CD4-positive, alpha-beta T cell treated with Interleukin-6 at 100 ng/mL for 8 hours (primary cell): ENCODE results near the gene SLC25A13.
A peak's percentile ranks its signal among the peaks of the same experiment; 100 is the strongest.
"Not testable (repeated sequence)": the region's sequence is repeated elsewhere in the genome, so short reads cannot be mapped to it uniquely, and the experiment has no call there.

Experiments
- DNase-seq: peaks from one replicate; pipeline ENCODE4 v3.0.0-alpha.2; 2020; ENCODE audit warnings: mixed read lengths, low spot score

SLC25A13 gene, protein sequence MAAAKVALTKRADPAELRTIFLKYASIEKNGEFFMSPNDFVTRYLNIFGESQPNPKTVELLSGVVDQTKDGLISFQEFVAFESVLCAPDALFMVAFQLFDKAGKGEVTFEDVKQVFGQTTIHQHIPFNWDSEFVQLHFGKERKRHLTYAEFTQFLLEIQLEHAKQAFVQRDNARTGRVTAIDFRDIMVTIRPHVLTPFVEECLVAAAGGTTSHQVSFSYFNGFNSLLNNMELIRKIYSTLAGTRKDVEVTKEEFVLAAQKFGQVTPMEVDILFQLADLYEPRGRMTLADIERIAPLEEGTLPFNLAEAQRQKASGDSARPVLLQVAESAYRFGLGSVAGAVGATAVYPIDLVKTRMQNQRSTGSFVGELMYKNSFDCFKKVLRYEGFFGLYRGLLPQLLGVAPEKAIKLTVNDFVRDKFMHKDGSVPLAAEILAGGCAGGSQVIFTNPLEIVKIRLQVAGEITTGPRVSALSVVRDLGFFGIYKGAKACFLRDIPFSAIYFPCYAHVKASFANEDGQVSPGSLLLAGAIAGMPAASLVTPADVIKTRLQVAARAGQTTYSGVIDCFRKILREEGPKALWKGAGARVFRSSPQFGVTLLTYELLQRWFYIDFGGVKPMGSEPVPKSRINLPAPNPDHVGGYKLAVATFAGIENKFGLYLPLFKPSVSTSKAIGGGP

DNA sequence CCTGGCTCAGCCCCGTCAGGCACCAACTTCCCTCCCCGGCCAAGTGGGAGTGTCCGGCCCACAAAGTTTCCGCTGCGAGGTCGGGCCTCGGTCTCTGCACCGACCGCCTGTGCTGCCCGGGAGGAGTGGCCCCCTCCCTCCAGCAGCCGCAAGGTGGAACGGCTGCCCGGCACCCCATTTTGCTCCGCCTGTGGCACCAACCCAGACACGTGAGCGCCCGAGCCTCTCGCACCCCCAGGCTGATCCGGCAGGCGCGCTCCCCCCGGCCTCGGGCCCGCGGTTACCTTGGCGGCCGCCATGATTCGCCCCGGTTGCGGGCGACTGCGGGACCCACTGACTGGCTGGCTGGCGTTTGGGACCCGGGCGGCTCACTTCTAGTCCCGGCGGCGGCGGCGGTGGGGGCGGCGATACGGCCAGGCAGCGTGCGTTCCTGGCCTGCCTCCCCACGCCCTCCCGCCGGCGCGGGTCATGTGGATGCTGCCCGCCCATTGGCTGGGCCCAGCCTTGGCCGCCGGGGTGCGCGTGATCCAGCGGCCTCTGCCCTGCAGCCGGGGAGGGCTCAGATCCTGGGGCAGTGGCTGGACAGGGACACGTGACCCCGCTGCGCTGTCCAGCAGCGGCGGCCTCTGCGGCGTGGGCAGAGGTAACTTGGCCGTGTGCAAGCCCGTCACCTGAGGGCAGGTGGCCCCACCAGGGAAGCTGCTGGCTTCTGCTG is at the start of gene SLC25A13:
TSS of gene SLC25A13 (minus strand) at position 441 of the 715 bp plus-strand sequence. CDS start at position 299, 142 bp downstream.
- DNase-seq = peak; percentile 38

DNA sequence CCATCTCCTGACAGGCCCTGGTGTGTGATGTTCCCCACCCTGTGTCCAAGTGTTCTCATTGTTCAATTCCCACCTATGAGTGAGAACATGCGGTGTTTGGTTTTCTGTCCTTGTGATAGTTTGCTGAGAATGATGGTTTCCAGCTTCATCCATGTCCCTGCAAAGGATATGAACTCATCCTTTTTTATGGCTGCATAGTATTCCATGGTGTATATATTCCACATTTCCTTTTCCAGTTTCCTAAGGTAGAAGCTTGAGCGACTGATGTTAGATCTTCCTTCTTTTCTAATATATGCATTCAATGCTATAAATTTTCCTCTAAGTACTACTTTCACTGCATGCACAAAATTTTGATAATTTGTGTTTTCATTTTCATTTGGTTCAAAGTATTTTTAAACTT is 44.0 kb upstream of the SLC25A13 start:
- DNase-seq = not testable (repeated sequence)

DNA sequence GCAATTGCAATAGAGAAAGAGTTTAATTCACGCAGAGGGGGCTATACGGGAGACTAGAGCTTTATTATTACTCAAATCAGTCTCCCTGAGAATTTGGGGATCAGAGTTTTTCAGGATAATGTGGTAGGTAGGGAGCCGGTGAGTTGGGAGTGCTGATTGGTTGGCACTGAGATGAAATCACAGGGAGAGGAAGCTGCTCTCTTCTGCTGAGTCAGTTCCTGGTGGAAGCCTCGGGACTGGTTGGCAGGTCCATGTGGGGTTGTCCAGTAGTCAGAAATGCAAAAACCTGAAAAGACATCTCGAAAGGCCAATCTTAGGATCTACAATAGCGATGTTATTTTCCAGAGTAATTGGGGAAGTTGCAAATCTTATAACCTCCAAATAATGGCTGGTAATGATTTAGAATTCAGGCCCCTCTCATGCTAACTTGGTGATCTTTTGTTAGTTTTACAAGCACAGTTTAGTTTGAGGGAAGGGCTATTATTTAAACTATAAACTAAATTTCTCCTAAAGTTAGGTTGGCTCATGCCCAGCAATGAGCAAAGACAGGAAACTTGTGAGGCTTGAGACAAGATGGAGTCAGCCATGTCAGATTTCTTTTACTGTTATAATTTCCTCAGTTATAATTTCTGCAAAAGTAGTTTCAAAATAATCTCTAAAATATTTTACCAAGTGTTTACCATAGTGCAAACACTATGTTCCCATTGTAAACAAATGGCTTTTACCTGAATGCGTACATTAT is 39.4 kb upstream of the SLC25A13 start:
- DNase-seq = no peak

DNA sequence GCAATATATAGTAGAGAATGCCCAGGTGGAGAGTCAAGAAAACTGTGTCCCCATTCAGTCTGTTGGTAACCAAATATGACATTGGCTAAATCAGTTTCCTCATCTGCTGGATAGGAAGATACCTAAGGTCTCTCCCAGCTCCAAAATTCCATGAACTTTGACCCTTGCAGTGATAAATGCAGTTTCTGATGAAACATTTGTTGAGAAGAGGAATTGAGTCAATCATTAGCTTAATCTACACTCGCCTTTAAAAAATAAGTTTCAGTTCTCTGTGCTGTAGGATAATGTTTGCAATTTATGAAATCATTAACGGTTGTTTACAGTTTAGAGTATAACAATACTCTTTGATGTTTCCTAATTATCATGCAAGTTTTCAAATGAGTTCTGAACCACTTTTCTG is 38.0 kb upstream of the SLC25A13 start:
- no peak for DNase-seq

DNA sequence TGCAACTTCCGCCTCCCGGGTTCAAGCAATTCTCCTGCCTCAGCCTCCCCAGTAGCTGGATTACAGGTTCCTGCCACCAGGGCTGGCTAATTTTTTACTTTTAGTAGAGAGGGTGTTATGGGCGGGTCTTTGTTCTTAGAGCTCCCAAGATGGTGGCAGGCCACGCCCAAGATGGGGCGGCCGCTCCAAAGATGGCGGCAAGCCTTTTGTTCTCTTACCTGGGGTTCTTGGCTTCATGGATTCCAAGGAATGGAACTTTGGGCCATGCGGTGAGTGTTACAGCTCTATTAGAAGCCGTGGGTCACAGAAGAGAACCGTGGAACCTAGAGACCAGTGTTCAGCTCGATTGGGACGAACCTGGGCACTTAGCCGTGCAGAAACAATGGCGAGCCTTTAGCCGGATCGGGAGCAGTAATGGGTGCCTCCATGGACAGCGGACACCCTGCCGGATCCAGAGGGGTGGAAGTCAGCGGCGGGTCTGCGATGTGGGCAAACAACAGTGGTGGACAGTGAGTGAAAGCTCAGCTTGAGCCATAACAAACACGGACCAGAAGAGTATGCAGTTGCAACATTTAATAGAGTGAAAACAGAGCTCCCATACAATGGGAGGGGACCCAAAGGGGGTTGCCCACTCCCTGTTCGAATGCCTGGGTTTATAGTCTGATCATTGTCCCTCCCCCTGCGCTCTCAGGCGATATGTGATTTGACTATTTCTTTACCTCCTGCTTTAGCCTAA is 36.5 kb upstream of the SLC25A13 start:
- not testable (repeated sequence) for DNase-seq

DNA sequence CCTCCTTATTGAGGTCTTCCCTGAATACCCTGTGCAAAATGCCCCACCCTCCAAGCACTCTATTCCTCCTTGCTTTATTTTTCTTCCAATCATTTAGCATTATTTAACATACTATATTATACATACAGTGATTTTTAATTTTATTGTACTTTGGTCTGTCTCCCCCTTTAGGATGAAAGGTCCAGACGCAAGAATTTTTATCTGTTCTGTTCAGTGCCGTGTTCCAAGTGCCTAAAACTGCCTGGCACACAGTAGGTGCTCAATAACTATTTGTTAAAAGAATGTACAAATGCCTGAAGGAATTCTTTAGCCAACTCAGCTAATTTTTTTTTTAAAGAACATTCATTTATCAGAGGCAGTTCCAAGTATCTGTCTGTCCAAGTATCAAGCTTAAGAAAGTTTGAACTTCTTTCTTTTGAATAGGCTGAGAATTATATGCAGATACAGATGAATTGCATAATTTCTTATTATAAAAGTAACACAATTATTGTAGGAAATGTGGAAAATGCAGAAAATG is 34.1 kb upstream of the SLC25A13 start:
- DNase-seq = no peak

DNA sequence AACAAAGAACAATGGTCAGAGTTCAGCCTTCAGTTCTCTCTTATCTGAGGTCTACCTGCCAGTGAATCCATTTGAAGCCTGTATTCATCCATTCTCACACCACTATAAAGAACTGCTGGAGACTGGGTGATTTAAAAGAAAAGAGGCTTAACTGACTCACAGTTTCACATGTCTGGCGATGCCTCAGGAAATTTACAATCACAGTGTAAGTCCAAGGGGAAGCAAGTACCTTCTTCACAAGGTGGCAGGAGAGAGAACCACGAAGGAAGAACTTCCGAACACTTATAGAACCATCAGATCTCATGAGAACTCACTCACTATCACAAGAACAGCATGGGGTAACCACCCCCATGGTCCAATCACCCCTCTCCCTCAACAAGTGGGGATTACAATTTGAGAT is 33.0 kb upstream of the SLC25A13 start:
- no peak for DNase-seq

DNA sequence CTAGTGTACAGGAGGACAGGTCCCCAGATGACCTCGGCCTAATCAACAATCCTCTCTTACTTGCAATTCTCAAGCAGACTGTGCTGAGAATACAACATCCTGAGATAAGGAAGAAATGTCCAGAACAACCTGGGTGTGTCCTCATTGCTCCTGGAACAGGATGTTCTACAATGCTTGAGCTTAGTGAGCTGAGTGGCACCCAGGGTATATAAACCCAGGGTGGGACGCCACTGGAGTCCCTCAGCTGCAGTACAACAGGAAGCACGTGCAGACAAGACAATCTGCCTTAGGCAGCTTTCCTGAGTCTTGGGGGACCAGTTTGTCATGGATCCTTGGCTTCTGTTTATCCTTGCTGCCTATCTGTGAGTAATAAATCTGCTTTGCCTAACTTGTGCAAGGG is 27.7 kb upstream of the SLC25A13 start:
- DNase-seq = no peak

DNA sequence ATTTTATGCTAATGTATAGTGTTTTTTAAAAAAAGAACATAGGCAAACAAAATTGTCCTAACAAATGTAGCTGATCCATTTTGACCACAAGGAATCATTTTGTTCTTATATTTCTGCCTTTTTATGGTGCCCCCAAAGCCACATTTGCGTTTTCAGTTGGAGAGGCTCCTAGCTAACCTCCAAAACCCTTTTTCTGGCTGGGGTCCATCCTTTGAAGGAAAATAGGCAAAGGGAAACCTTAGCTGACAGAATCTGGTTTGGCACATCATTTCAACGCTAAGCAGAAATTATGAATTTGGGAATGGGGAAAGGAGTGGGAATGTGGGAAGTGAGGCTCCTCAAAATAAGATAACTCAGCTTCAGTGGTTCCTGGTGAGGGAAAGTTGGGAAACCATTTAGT is 25.6 kb upstream of the SLC25A13 start:
- no peak for DNase-seq

DNA sequence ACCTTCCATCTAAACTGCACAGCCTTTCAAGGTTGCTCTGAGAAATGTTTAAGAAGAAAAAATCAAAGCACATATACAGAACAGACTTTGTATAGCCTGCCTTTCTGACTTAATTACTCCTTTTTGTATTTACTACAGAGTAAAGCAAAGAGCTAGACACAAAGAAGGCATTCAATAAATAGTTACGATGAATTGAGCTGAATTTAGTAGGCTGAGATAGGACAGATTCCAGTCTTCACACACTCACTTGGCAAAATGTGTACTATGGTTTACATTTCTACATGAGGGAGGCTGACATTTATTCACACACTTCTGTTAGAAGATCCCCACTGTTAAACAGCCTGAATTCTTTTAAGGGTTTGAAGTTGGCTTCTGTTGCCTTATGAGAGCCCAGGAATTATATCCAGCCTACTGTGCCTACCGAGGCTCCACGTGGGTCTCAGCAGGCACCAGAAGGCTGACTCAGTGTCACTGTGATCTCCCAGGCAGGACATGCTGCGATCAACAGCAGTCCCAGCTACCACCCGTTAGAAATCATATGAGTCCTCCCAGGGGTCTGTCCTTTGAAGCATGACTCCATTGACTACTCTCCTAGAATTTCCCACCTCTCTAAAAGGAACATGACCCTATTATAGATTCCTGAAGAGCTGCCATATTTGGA is 24.5 kb upstream of the SLC25A13 start:
- DNase-seq = no peak

DNA sequence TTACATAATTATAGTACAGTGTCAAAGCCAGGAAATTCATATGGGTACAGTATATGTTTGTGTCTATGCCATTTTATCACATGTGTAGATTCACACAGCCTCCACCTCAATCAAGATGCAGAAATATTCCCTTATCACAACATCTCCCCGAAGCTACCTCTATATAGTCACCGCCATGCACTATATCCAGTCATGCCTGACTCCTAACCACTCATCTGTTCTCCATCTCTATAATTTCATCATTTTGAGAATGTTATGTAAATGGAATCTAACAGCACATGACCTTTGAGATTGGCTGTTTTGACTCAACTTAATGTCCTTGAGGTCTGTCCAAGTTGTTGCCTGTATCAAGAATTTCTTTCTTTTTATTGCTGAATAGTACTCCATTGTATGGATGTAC is 22.3 kb upstream of the SLC25A13 start:
- no peak for DNase-seq

DNA sequence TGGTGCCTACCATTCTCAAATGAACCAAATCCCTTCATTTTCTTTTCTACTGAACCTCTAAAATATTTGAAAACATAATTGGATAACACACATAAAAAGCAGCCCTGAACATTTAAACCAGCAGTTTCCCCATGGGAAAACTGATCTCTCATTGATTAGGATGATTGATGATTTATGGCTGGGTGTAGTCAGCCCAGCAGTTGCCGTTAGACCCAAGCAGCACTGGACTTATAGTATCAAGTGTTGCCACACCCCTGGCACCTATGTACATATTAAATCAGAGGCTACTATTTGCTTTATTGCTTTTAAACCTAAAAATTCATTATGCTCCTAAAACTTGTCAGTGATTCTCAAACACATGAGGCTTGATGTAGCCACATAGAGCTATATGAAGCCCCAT is 20.2 kb upstream of the SLC25A13 start:
- DNase-seq = no peak

DNA sequence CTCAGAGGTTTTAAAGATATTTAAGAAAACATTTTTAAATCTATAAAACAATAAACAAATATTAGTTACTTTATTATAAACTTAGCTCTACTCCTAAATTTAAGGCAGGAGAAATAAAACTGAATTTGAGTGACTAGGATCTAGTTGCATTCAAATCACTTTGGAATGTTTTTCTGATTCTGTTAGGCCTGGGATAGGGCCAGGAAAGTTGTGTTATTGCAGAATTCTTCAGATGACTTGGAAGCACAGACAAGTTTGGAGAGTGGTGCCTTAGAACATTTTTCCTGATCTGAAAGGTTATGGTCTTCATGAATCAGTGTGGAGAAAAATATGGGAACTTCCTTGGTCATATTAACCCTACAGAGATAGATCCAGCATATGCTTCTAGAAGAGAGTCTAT is 15.6 kb upstream of the SLC25A13 start:
- DNase-seq = no peak

DNA sequence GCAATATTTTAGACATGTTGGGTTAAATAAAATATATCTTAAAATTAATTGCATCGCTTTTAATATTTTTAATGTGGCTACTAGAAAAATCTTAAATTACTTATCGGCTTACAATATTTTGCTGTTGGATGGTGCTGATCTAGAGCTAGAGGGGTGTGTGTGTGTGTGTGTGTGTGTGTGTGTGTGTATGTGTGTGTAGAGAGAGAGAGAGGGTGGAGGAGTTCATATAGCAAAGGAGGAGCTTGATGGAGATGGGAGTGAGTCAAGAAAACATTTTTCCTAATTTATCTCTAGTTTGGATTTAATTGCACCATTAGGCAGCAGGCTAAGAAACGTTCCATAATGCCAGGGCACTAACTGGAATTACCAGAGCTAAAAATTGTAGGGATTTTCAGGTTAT is 10.4 kb upstream of the SLC25A13 start:
- DNase-seq = no peak

DNA sequence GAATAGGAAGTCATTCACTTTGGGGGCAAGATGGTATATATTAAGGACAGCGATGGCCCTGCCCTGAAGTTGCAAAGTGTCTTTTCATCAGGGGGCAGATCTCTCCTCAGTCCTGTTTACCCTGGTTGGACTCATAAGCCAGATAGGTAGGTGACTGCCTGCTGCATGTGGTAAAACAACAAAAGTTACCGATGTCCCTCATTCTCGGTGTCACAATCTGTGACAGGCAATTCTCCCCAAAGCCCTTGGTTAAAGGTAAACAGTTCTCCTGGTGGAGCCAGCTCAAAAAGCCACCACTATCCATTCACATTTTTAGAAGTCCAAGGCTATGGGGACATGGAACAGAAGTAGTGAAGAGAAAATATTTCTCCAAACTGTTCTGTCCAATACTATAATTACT is 9.9 kb upstream of the SLC25A13 start:
- no peak for DNase-seq

DNA sequence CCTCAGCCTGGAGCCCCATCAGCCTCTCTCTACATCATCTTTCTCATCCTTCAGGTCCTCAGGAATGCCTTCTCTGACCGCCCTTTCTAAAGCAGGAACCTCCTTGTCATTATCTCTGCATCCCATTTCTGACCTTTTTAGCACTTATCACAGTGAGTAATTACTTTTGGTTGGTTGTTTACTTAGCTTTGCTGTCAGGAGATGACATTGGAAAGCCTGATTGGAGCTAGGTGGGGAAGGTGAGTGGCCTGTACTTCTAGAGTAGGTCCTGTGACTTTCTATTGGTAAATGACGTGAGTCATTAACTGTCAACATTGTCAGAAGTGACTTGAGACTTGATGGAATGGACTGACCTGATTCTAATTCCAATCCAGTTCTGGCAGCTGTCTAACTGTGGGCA is 9.3 kb upstream of the SLC25A13 start:
- no peak for DNase-seq

DNA sequence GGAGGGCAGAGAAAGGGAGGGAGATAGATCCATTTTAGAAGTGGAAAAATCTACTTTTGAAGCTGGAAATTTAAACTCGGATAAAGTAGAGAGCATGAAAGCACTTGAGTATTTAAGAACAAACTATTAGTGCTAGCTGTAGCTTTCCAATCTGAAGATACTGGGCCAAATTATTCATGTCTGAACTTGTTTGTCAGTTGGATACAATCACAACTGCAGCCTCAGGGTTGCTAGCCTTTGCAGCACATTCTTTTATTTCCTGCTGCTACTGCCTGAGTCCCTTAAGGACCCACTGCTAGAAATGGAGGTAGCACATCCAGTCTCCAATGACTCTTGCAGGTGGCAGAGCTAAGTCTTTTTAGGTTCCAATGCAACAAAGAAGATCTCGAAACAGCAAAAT is 8.3 kb upstream of the SLC25A13 start:
- no peak for DNase-seq

DNA sequence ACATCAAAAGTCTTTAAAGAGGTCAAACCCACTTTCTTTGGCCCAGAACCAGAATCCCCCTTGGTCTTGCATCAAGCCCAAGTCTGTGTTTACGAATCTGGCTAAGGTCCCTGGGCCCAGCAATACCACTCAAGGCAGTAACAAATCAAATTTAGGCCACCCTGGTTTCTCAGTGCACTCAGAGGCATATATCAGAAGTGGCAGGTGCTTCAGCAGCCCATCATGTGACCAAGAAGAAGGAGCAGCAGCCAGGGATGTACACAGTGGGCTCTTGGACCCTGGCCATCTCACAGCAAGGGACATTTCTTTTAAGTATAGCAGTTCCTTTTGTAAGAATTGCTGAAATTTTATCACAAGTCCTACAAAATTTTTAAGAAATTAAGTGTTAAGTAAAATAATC is 7.3 kb upstream of the SLC25A13 start:
- no peak for DNase-seq

DNA sequence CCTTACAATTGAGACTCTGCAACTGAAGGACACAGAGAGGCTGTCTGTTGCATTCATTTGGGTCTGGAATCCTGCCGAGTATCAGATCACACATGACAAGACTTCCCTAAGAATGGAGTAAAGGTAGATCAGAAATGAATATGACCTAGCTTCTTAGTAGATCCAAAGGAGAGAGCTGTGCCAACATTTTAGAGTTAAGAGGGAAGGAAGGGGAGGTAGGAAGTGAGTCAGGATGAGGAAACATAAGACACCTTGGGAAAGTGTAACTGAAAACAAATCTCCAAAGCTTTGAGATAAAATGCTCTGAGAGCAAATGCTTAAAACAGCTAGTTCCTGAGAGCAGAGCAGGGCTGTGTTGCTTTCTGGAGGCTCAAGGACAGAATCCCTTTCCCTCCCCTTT is 6.1 kb upstream of the SLC25A13 start:
- DNase-seq = no peak

DNA sequence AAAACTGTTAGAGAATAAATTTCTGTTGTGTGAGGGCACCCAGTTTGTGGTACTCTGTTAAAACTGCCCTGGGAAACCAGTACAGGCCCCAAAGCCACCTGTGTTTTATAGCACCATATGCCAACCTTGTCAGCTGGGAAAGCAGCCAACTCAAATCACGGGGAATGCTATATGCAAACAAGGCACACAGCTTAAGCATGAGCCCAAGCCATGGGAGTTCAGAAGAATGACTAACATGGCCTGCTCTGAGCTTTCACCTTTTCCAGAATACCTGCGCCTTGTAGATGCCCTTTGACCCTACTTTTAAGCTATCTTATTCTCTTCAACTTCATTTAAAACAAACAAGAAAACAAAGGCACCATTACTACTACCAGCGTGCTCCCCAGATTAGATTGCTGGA is 5.5 kb upstream of the SLC25A13 start:
- DNase-seq = no peak

DNA sequence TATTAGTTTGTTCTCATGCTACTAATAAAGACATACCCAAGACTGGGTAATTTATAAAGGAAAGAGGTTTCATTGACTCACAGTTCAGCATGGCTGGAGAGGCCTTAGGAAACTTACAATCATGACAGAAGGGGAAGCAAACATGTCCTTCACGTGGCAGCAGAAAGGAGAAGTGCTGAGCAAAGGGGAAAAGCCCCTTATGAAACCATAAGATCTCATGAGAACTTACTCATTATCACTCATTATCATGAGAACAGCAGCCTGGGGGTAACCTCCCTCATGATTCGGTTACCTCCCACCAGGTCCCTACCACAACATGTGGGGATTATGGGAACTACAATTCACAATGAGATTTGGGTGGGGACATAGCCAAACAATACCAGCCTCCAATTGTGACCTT is 4.9 kb upstream of the SLC25A13 start:
- not testable (repeated sequence) for DNase-seq
